Measurements from ENCODE around the gene PIAS4.
A peak's percentile ranks its signal among the peaks of the same experiment; 100 is the strongest.
"Not testable (repeated sequence)": the region's sequence is repeated elsewhere in the genome, so short reads cannot be mapped to it uniquely, and the experiment has no call there.

The PIAS4 gene
- 30.8 to 36.7 reads per million in 2 experiments for total RNA-seq

- DNase-seq (ENCODE audit: low read depth): peak; percentile 92
Observed at GRCh38 chr19:4007021-4007835, at the start of gene PIAS4. Gene PIAS4, plus strand, starts transcription at chr19:4007736. Its CDS starts 25 bp downstream, at chr19:4007761.

- DNase-seq (ENCODE audit: low read depth): no peak
Observed at GRCh38 chr19:3958836-3959765, 48.4 kb upstream of the PIAS4 start.

GRCh38 chr19:3959766-3960131, 47.8 kb upstream of the PIAS4 start:
- no peak for DNase-seq (ENCODE audit: low read depth)

- DNase-seq (ENCODE audit: low read depth): no peak
Observed at GRCh38 chr19:3961007-3961406, 46.5 kb upstream of the PIAS4 start.

GRCh38 chr19:3963458-3964255, 43.9 kb upstream of the PIAS4 start:
- DNase-seq (ENCODE audit: low read depth): no peak

- DNase-seq (ENCODE audit: low read depth): no peak
Observed at GRCh38 chr19:3964256-3965194, 43.0 kb upstream of the PIAS4 start.

GRCh38 chr19:3966051-3967017, 41.2 kb upstream of the PIAS4 start:
- no peak for DNase-seq (ENCODE audit: low read depth)

- DNase-seq (ENCODE audit: low read depth): not testable (repeated sequence)
Observed at GRCh38 chr19:3967983-3968382, 39.6 kb upstream of the PIAS4 start.

- DNase-seq (ENCODE audit: low read depth): no peak
Observed at GRCh38 chr19:3968556-3969434, 38.7 kb upstream of the PIAS4 start.

GRCh38 chr19:3969435-3970312, 37.9 kb upstream of the PIAS4 start:
- no peak for DNase-seq (ENCODE audit: low read depth)

GRCh38 chr19:3970313-3970807, 37.2 kb upstream of the PIAS4 start:
- DNase-seq (ENCODE audit: low read depth): no peak

- DNase-seq (ENCODE audit: low read depth): peak; percentile 83
Observed at GRCh38 chr19:3970808-3971598, 36.5 kb upstream of the PIAS4 start, which contains the start of gene DAPK3. Gene DAPK3, minus strand, starts transcription at chr19:3971099. Its CDS starts 1,364 bp downstream, at chr19:3969735.

- DNase-seq (ENCODE audit: low read depth): no peak
Observed at GRCh38 chr19:3975144-3975543, 32.4 kb upstream of the PIAS4 start.

- no peak for DNase-seq (ENCODE audit: low read depth)
Observed at GRCh38 chr19:3975637-3976087, 31.9 kb upstream of the PIAS4 start.

- DNase-seq (ENCODE audit: low read depth): no peak
Observed at GRCh38 chr19:3976495-3977241, 30.9 kb upstream of the PIAS4 start.

Measured in T follicular helper cell (primary cell).